H1 (cell line): Measurements from ENCODE around the gene FOXE1. TPM values are rescaled to one million over a fixed set of nuclear protein-coding genes. Genes with fewer than 3 reads are reported as not detected.

Source experiments
- ASH2L ChIP-seq: fragments of 200-600, 300-600 bp; sonication (generic); IDR thresholded peaks from one replicate; pipeline ENCODE4 v1.7.1; 2017; ENCODE audit warnings: low read length
- KDM1A ChIP-seq: fragments of 200-600, 300-600 bp; sonication (generic); IDR thresholded peaks from 2 replicates; pipeline ENCODE4 v1.7.1; 2016; ENCODE audit warnings: mild to moderate bottlenecking, low read length, borderline replicate concordance
- KDM4A ChIP-seq: IDR thresholded peaks from one replicate; pipeline ENCODE4 v1.7.1; 2012; ENCODE audit warnings: low read depth, mild to moderate bottlenecking, moderate library complexity, low read length, inconsistent platforms; ENCODE audit not compliant: severe bottlenecking
- SRF ChIP-seq: IDR thresholded peaks from 2 replicates; pipeline ENCODE4 v1.6.1; 2011; ENCODE audit warnings: mild to moderate bottlenecking, low read depth, low read length, moderate library complexity
- TAF1 ChIP-seq: IDR thresholded peaks from 2 replicates; pipeline ENCODE4 v1.6.1; 2011; ENCODE audit warnings: mild to moderate bottlenecking, low read depth, low read length
- TAF7 ChIP-seq: optimal IDR thresholded peaks from 2 replicates; pipeline ENCODE3; 2011; ENCODE audit warnings: low read depth, mild to moderate bottlenecking, inconsistent platforms, low read length, moderate library complexity, borderline replicate concordance
- polyA plus RNA-seq, 7 experiments: library from polyadenylated mRNA; depleted of rRNA in 3 of 7; stranded (reverse) in 5 of 7; unstranded in 2 of 7; fragments of >200 nt in 5 of 7; fragments of 200-250 nt in 2 of 7; gene quantifications; 1 replicate in 5 of 7; 2 replicates in 1 of 7; 4 replicates in 1 of 7; pipeline versions ENCODE4 v1.2.1 to v1.2.3, GENCODE V29; 2011 to 2013; ENCODE audit warnings: missing spikeins in 2 of 7, mixed read lengths in 2 of 7
- total RNA-seq: library from RNA; stranded (reverse); fragmentation: NEBNext Ultra II Directional; extraction: Animal tissue kit (Norgen Biotek cat#: 25700); gene quantifications from 2 replicates; pipeline ENCODE4 v1.2.1, GENCODE V29; 2021
- TF ChIP-seq, protein P1 (sequence below): IDR thresholded peaks from 2 replicates; pipeline ENCODE4 v1.6.1; 2012; ENCODE audit warnings: low read length, inconsistent platforms
- TF ChIP-seq, protein P2 (sequence below): fragments of 300-600 bp; sonication (generic); IDR thresholded peaks from 2 replicates; pipeline ENCODE4 v1.7.1; 2012; ENCODE audit warnings: low read length, moderate library complexity, mild to moderate bottlenecking, inconsistent platforms; ENCODE audit not compliant: insufficient replicate concordance

The FOXE1 gene
- total and polyA plus RNA-seq, 2 of the 8 experiments (the other 6 are each of a cell fraction or from before 2014, with no cell fraction given): 0.03 TPM; not detected in 1

- TF ChIP-seq ASH2L: no peak
- TF ChIP-seq, protein P1, sequence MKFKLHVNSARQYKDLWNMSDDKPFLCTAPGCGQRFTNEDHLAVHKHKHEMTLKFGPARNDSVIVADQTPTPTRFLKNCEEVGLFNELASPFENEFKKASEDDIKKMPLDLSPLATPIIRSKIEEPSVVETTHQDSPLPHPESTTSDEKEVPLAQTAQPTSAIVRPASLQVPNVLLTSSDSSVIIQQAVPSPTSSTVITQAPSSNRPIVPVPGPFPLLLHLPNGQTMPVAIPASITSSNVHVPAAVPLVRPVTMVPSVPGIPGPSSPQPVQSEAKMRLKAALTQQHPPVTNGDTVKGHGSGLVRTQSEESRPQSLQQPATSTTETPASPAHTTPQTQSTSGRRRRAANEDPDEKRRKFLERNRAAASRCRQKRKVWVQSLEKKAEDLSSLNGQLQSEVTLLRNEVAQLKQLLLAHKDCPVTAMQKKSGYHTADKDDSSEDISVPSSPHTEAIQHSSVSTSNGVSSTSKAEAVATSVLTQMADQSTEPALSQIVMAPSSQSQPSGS: no peak
- no peak for TF ChIP-seq TAF1
- no peak for TF ChIP-seq TAF7
- TF ChIP-seq, protein P2, sequence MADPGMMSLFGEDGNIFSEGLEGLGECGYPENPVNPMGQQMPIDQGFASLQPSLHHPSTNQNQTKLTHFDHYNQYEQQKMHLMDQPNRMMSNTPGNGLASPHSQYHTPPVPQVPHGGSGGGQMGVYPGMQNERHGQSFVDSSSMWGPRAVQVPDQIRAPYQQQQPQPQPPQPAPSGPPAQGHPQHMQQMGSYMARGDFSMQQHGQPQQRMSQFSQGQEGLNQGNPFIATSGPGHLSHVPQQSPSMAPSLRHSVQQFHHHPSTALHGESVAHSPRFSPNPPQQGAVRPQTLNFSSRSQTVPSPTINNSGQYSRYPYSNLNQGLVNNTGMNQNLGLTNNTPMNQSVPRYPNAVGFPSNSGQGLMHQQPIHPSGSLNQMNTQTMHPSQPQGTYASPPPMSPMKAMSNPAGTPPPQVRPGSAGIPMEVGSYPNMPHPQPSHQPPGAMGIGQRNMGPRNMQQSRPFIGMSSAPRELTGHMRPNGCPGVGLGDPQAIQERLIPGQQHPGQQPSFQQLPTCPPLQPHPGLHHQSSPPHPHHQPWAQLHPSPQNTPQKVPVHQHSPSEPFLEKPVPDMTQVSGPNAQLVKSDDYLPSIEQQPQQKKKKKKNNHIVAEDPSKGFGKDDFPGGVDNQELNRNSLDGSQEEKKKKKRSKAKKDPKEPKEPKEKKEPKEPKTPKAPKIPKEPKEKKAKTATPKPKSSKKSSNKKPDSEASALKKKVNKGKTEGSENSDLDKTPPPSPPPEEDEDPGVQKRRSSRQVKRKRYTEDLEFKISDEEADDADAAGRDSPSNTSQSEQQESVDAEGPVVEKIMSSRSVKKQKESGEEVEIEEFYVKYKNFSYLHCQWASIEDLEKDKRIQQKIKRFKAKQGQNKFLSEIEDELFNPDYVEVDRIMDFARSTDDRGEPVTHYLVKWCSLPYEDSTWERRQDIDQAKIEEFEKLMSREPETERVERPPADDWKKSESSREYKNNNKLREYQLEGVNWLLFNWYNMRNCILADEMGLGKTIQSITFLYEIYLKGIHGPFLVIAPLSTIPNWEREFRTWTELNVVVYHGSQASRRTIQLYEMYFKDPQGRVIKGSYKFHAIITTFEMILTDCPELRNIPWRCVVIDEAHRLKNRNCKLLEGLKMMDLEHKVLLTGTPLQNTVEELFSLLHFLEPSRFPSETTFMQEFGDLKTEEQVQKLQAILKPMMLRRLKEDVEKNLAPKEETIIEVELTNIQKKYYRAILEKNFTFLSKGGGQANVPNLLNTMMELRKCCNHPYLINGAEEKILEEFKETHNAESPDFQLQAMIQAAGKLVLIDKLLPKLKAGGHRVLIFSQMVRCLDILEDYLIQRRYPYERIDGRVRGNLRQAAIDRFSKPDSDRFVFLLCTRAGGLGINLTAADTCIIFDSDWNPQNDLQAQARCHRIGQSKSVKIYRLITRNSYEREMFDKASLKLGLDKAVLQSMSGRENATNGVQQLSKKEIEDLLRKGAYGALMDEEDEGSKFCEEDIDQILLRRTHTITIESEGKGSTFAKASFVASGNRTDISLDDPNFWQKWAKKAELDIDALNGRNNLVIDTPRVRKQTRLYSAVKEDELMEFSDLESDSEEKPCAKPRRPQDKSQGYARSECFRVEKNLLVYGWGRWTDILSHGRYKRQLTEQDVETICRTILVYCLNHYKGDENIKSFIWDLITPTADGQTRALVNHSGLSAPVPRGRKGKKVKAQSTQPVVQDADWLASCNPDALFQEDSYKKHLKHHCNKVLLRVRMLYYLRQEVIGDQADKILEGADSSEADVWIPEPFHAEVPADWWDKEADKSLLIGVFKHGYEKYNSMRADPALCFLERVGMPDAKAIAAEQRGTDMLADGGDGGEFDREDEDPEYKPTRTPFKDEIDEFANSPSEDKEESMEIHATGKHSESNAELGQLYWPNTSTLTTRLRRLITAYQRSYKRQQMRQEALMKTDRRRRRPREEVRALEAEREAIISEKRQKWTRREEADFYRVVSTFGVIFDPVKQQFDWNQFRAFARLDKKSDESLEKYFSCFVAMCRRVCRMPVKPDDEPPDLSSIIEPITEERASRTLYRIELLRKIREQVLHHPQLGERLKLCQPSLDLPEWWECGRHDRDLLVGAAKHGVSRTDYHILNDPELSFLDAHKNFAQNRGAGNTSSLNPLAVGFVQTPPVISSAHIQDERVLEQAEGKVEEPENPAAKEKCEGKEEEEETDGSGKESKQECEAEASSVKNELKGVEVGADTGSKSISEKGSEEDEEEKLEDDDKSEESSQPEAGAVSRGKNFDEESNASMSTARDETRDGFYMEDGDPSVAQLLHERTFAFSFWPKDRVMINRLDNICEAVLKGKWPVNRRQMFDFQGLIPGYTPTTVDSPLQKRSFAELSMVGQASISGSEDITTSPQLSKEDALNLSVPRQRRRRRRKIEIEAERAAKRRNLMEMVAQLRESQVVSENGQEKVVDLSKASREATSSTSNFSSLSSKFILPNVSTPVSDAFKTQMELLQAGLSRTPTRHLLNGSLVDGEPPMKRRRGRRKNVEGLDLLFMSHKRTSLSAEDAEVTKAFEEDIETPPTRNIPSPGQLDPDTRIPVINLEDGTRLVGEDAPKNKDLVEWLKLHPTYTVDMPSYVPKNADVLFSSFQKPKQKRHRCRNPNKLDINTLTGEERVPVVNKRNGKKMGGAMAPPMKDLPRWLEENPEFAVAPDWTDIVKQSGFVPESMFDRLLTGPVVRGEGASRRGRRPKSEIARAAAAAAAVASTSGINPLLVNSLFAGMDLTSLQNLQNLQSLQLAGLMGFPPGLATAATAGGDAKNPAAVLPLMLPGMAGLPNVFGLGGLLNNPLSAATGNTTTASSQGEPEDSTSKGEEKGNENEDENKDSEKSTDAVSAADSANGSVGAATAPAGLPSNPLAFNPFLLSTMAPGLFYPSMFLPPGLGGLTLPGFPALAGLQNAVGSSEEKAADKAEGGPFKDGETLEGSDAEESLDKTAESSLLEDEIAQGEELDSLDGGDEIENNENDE: no peak
- TF ChIP-seq SRF: no peak
- no peak for TF ChIP-seq KDM4A
- no peak for TF ChIP-seq KDM1A
These were observed 37.2 kb downstream of the FOXE1 start (continued) for GRCh38 chr9:97889941-97890887.
